Measurements from ENCODE around the gene MRPL19. TPM values are rescaled to one million over a fixed set of nuclear protein-coding genes. Genes with fewer than 3 reads are reported as not detected.

MRPL19 gene
- total and polyA plus RNA-seq, 2 experiments from 2014 or later = 65.5 to 149 TPM

DNA sequence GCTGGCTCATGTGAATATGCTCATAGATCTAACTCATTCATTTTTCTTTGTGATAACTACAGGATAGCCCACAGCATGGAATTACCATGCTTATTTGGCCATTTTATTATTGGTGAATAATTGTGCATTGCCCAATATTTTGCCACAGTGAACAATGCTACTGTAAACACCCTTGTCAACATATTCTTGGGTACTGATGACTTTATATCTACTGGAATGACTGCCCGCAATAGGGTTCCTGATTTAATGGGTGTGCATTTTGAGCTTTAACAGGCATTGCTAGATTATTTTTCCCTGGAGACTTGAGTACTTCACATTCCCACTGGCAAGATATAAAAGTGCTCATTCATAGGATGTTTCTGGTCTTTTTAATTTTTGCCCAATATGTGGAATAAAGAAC, 43.1 kb upstream of the MRPL19 start (continued):
- TF ChIP-seq, protein P1, sequence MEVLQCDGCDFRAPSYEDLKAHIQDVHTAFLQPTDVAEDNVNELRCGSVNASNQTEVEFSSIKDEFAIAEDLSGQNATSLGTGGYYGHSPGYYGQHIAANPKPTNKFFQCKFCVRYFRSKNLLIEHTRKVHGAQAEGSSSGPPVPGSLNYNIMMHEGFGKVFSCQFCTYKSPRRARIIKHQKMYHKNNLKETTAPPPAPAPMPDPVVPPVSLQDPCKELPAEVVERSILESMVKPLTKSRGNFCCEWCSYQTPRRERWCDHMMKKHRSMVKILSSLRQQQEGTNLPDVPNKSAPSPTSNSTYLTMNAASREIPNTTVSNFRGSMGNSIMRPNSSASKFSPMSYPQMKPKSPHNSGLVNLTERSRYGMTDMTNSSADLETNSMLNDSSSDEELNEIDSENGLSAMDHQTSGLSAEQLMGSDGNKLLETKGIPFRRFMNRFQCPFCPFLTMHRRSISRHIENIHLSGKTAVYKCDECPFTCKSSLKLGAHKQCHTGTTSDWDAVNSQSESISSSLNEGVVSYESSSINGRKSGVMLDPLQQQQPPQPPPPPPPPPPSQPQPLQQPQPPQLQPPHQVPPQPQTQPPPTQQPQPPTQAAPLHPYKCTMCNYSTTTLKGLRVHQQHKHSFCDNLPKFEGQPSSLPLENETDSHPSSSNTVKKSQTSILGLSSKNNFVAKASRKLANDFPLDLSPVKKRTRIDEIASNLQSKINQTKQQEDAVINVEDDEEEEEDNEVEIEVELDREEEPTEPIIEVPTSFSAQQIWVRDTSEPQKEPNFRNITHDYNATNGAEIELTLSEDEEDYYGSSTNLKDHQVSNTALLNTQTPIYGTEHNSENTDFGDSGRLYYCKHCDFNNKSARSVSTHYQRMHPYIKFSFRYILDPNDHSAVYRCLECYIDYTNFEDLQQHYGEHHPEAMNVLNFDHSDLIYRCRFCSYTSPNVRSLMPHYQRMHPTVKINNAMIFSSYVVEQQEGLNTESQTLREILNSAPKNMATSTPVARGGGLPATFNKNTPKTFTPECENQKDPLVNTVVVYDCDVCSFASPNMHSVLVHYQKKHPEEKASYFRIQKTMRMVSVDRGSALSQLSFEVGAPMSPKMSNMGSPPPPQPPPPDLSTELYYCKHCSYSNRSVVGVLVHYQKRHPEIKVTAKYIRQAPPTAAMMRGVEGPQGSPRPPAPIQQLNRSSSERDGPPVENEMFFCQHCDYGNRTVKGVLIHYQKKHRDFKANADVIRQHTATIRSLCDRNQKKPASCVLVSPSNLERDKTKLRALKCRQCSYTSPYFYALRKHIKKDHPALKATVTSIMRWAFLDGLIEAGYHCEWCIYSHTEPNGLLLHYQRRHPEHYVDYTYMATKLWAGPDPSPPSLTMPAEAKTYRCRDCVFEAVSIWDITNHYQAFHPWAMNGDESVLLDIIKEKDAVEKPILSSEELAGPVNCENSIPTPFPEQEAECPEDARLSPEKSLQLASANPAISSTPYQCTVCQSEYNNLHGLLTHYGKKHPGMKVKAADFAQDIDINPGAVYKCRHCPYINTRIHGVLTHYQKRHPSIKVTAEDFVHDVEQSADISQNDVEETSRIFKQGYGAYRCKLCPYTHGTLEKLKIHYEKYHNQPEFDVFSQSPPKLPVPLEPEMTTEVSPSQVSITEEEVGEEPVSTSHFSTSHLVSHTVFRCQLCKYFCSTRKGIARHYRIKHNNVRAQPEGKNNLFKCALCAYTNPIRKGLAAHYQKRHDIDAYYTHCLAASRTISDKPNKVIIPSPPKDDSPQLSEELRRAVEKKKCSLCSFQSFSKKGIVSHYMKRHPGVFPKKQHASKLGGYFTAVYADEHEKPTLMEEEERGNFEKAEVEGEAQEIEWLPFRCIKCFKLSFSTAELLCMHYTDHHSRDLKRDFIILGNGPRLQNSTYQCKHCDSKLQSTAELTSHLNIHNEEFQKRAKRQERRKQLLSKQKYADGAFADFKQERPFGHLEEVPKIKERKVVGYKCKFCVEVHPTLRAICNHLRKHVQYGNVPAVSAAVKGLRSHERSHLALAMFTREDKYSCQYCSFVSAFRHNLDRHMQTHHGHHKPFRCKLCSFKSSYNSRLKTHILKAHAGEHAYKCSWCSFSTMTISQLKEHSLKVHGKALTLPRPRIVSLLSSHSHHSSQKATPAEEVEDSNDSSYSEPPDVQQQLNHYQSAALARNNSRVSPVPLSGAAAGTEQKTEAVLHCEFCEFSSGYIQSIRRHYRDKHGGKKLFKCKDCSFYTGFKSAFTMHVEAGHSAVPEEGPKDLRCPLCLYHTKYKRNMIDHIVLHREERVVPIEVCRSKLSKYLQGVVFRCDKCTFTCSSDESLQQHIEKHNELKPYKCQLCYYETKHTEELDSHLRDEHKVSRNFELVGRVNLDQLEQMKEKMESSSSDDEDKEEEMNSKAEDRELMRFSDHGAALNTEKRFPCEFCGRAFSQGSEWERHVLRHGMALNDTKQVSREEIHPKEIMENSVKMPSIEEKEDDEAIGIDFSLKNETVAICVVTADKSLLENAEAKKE (CRISPR knock-in tag; IDR thresholded peaks at IDR 0.05) = no peak

DNA sequence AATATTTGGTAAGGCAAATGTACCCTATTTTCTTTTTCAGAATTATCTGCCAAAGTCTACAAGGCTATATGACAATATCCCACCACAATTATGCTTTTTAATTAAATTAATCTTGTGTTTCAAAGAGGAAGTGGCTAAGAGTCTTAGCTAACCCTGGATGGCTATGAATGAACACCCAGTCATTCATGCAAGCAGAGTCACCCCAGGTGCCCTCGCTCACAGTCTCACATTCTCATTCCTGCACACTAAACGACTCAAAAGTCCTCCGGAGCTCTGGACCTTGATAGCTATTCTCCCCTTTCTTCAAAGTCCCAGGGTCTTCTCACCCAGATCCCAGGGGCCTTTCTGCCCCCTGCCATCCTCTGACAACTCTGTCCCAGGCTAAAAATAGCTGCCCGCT, 42.1 kb upstream of the MRPL19 start:
- H3K9me2 ChIP-seq (ENCODE audit: insufficient read depth) = peaks cover 4% of the 10 kb centered on the region; the same call in 1 of the 2 replicates
- H3F3A ChIP-seq (replicated peaks; ENCODE audit: low read depth) = no peaks in the 10 kb centered on the region
- ATAC-seq (no peak), DNase-seq (ENCODE audit: low spot score) (no peak)
- Mint-ChIP-seq H3K27me3 (ENCODE audit: insufficient read depth, low read depth, poor library complexity) (peaks cover 2% of the 10 kb centered on the region), H3K27ac (no peak overlapping the region), H3K36me3 (ENCODE audit: low read depth) (no peaks in the 10 kb centered on the region), H3K4me1 (peaks cover 9% of the 10 kb centered on the region), H3K9me3 (no peaks in the 10 kb centered on the region), H3K4me3 (no peak overlapping the region)
- TF ChIP-seq, protein P1 (CRISPR knock-in tag; IDR thresholded peaks at IDR 0.05) = no peak
- peaks cover 6% of the 10 kb centered on the region; the same call in 1 of the 2 replicates for H3K4me1 ChIP-seq (ENCODE audit: insufficient read depth)
- no peak overlapping the region for H3K27ac ChIP-seq (ENCODE audit: low read depth)
- no peak overlapping the region for H3K4me2 ChIP-seq
- H3K4me3 ChIP-seq = no peak overlapping the region
- H2AFZ ChIP-seq = no peak overlapping the region
- no peaks in the 10 kb centered on the region for H3K27me3 ChIP-seq (ENCODE audit: insufficient read depth)
- H4K20me1 ChIP-seq (replicated peaks; ENCODE audit: insufficient read depth) = no peaks in the 10 kb centered on the region
- H3K36me3 ChIP-seq (ENCODE audit: insufficient read depth) = no peaks in the 10 kb centered on the region
- no peaks in the 10 kb centered on the region for H3K79me2 ChIP-seq (replicated peaks; ENCODE audit: insufficient read depth)

Measured in GM23338 (cell line).